Urothelium cell line (cell line): Measurements from ENCODE around the gene PDS5B.
A peak's percentile ranks its signal among the peaks of the same experiment; 100 is the strongest.
"Not testable (repeated sequence)": the region's sequence is repeated elsewhere in the genome, so short reads cannot be mapped to it uniquely, and the experiment has no call there.

Source experiments
- DNase-seq: peaks from one replicate; pipeline ENCODE4 v3.0.0; 2011; ENCODE audit warnings: low spot score, mixed read lengths
- FAIRE-seq: peaks from 2 replicates; lab custom pipeline; 2011; peaks lifted over from hg19 to GRCh38; lab: Jason Lieb, UNC

PDS5B gene

DNA sequence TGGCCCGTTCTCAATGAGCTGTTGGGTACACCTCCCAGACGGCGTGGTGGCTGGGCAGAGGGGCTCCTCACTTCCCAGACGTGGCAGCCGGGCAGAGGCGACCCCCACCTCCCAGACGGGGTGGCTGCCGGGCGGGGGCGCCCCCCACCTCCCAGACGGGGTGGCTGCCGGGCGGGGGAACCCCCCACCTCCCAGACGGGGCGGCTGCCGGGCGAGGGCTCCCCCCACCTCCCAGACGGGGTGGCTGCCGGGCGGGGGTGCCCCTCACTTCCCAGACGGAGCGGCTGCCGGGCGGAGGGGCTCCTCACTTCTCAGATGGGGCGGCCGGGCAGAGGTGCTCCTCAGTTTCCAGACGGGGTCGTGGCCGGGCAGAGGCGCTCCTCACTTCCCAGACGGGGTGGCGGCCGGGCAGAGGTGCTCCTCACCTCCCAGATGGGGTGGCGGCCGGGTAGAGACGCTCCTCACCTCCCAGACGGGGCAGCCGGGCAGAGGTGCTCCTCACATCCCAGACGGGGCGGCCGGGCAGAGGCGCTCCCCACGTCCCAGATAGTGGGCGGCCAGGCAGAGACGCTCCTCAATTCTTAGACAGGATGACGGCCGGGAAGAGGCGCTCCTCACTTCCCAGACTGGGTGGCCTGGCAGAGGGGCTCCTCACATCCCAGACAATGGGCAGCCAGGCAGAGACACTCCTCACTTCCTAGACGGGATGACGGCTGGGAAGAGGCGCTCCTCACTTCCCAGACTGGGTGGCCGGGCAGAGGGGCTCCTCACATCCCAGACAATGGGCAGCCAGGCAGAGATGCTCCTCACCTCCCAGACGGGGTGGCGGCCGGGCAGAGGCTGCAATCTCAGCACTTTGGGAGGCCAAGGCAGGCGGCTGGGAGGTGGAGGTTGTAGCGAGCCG lies 135.1 kb downstream of the PDS5B start:
- DNase-seq, FAIRE-seq: not testable (repeated sequence)

DNA sequence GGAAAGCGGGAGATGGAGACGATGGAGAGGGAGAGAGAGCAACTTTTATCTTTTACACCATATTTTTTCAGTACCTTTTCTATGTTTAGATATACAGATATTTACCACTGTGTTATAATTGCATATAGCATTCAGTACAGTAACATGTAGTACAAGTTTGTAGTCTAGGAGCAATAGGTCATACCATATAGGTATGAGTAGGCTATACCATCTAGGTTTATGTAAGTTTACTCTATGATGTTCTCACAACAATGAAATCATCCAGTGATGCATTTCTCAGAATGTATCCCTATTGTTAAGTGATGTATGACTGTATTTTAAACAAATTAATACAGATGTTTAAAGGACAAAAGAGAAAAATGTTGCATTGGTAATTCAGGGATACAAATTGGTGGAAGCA lies 136.1 kb downstream of the PDS5B start:
- FAIRE-seq (no peak), DNase-seq (no peak)

DNA sequence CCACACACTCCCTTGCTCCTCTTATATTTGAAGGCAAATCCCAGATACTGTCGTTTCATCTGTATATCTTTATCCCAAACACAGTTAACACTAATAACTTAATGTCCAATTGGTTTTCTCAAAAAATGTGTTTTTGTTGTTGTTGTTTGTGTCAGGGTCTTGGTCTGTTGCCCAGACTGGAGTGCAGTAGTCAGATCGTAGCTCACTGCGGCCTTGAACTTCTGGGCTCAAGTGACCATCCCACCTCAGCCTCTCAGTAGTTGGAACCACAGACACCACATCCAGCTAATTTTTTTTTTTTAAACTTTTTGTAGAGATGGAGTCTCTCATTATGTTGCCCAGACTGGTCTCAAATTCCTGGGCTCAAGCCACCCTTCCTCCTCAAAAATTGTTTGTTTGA lies 137.7 kb downstream of the PDS5B start:
- DNase-seq (no peak), FAIRE-seq (no peak)

DNA sequence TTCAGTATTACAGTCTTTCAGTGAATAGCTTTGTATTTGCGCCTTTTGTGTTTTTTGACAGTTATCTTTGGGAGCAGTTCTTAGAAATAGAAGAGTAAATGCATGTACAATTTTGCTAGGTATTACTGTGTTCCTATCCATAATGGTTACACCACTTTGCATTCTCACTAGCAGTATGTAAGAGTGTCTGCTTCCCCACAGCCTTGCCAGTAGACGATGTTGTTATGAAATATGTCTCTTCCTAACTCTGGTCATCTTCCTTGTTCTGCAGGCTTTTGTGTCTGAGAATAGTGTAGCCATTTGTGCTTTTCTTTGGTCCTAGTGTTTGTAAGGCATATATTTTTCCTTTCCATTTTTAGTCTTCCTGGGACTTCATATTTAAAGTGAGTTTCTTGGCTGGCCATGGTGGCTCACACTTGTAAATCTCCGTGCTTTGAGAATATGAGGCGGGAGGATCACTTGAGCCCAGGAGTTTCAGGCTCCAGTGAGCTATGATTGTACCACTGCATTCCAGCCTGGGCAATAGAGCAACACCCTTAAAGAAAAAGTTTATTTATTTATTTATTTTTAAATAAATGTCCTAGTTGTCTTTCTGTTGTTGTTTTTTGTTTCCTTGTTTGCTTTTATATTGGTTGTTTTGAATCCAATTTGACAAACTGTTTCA lies 140.3 kb downstream of the PDS5B start:
- no peak for DNase-seq
- no peak for FAIRE-seq

DNA sequence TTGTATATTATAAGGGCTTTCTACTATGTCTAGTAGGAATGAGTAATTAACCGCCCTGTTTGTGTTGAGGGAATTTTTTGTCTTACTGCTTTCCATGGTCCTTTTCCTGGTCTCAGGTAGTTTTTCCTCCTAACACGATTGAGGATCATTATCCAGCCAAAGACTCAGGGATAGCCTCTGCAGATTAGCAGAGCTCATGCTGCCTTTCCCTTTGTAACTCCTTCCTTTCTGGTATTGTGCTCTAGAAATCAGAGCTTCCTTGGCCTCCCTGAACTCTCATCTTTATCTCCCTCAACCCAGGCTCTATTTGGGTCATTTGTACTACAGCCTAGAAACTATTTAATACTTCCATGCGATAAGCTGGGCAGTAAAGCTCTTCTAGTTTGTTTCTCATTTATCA lies 142.1 kb downstream of the PDS5B start:
- DNase-seq = no peak
- FAIRE-seq = no peak

DNA sequence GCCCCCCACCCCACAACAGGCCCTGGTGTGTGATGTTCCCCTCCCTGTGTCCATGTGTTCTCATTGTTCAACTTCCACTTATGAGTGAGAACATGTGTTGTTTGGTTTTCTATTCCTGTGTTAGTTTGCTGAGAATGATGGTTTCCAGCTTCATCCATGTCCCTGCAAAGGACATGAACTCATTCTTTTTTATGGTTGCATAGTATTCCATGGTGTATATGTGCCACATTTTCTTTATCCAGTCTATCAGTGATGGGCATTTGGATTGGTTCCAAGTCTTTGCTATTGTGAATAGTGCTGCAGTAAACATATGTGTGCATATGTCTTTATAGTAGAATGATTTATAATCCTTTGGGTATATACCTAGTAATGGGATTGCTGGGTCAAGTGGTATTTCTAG lies 142.8 kb downstream of the PDS5B start:
- DNase-seq, FAIRE-seq: not testable (repeated sequence)

DNA sequence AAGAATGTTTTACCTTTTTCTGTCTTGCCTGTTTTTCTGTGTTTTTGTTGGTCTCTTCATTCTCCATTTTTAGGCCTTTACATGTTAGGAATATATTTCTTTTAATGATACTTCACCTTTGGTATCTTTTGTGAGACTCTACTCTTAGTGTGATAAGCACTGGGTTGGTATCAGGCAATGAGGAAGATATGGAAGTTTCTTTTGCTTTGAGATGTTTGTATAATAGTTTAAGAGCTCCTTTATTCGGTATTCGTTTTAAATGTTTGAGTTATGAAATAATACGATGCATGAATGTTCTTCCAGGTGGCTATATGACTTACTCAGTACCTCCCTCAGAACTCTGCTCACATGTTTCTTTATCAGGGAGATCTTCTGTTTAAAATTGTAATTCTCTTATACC lies 144.8 kb downstream of the PDS5B start:
- FAIRE-seq (no peak), DNase-seq (no peak)

DNA sequence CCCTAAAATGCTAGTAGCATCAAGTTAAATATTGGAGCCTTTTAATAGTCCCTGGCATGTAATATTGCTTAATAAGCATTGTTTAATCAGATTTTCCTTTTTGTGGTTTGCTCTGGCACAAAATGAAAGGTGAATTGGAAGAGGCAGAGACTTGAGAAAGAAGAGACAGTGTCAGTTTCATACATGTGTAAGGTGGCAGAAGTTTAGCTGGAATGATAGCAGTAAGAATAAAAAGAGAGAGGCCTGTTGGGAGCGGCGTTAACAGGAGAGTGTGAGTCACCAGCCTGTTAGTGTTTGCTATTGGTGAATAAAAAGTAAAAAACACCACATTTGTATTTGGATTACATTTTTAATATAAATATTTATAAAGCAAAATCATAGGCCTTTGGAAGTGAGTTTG lies 145.3 kb downstream of the PDS5B start:
- FAIRE-seq (no peak), DNase-seq (no peak)

DNA sequence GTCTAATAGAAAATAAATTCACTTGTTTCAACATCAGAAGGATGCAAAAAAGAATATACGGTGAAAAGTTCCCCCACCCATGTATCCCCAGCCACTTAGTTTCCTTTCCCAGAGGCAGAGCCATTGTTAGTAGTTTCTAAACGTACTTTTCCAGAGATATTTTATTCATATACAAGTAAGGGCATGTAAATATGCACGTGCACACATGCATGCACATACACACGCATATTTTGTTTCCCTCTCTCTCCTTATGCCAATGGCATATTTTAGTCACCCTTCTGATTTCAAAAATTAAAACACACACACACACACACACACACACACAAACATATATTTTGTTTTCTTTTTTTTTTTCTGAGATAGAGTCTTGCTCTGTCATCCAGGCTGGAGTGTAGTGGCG lies 147.4 kb downstream of the PDS5B start:
- no peak for FAIRE-seq
- no peak for DNase-seq

DNA sequence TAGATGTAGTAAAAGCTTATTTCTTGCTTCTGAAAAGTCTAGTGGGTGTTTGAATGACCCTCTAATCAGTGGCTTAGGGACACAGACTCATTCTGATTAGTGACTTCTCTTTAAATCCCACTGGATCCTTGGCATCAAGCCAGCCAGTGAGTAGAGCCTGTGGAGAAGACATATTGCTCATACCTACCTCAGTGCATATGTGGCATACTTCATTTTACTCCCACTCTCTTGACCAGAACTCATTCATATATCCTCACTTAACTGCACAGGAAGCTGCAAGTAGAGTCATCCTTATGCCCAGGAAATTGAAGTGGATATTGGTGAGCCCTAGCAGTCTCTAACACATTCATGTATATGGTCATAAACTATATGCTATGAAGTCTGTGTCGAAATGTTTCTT lies 148.3 kb downstream of the PDS5B start:
- DNase-seq (peak; percentile 2), FAIRE-seq (no peak)

DNA sequence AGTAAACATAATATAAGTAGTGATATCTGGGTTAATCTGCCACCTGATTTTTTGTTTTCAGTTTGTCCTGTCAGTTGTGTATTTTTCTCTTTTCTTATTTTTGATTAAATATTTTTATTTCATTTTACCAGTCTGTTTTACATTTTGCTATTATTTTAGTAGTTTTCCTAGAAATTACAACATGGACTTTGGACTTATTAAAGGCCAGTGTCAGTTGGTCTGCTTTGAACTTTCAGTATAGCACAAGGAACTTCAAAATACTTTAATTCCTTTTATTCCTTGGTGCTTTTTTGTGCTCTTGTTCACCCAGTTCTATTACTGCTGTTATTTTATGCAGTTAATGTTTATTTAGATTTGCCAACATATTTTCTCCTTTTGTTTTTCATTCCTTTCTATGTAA lies 149.6 kb downstream of the PDS5B start:
- FAIRE-seq (no peak), DNase-seq (no peak)

DNA sequence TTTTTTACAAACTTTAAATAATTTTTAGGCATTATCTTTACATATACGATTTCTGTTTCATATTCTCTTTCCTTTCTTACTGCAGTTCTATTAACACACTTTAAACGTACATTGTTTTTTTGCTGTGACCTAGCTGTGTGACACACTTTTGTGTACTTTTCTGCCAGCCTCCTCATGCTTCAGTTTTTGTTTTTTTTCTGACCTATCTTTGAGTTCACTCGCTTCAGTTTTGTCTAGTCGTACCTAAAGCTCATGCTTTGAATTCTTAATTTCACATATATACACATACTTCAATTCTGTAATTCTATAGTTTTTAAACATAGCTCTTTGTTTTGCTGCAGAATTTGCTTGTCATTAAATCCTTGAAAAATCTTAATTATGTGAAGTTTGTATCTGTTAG lies 150.4 kb downstream of the PDS5B start:
- no peak for FAIRE-seq
- no peak for DNase-seq

DNA sequence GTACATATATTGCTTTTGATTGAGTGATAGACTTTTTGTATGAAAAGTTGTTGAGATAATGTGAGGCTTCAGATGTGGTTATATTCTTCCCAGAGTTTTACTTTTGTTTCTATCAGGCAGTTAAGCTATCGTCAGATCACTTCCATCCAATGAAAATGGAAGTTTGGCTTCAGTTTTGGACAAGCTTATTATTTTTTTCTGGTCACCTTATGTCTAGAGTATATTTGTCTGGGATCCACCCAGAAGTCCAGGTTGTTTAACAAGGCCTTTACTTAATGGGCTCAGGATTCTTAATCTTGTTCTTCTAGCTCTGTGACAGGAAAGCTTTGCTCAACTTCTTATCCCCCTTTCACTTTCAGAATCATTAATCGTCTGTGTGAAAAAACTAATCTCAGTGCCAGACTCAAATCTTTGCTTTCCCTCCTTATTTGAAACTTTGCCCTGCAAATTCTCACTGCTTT lies 150.9 kb downstream of the PDS5B start:
- no peak for FAIRE-seq

DNA sequence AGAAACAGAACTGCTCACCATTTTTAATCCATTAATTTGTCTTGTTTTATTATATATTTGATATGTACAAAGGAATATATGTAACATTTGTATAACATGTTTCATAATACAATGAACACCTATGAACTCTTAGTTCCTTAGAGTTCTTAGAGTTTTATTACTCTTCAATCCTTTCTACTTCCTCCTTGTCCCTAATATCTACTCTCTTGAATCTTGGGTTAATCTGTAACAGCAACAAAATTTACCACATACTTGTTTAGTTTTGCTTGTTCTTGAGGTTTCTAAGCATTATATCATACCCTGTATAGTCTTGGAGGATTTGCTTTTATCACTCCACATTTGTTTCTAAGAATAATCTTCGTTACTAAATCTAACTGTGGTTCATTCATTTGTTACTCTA lies 151.4 kb downstream of the PDS5B start:
- no peak for FAIRE-seq
- DNase-seq = no peak

More for the DNA sequence above, 150.9 kb downstream of the PDS5B start:
- no peak for DNase-seq

DNA sequence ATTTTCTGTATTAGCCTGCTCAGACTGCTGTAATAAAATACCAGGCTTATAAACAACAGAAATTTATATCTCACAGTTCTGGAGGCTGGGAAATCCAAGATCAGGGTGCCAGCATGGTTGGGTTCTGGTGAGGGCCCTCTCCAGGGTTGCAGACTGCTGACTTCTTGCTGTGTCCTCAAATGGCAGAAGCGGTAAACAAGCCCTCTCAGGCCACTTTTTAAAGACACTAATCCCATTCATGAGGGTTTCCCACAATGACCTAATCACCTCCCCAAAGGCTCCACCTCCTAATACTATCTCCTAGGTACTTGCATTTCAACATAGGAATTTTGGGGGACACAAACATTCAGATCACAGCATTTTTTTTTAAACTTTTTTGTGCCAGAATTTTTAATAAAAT lies 159.3 kb downstream of the PDS5B start:
- no peak for DNase-seq
- no peak for FAIRE-seq

DNA sequence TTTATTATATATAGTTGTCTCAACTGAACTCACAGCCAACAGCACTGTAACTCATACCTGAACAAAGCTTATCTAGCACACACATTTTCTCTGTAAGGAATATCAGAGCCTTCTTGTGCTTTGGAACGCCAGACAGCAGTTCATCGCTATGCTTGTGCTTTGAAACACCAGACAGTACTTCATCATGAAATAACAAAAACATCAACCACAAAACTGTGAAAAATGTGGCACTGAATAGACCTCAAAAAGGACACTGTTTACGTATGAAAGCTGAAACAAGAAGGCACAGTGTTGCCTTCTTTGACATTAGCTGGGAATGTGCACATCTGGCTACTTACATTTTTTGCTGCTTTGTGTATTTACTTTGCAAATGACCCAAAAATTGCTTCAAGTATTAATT lies 160.2 kb downstream of the PDS5B start:
- no peak for DNase-seq
- FAIRE-seq = no peak

DNA sequence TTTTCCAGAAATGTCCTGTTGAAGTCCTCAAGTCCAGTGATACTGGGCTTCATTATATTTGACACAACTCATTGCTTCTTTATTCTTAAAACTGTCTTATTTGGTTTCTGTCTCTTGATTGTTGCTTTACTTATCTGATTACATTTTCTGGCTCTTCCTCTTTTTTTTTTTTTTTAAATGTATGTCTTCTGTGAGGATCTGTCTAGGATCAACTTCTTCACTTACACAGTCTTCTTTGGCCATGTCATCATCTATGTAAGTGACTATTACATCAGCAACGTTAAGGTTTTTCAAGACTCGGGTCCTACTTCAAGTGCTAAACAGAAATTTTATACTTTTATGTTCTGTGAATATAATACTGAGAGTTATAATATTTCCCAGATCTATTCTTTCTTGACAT lies 162.1 kb downstream of the PDS5B start:
- DNase-seq (no peak), FAIRE-seq (no peak)

DNA sequence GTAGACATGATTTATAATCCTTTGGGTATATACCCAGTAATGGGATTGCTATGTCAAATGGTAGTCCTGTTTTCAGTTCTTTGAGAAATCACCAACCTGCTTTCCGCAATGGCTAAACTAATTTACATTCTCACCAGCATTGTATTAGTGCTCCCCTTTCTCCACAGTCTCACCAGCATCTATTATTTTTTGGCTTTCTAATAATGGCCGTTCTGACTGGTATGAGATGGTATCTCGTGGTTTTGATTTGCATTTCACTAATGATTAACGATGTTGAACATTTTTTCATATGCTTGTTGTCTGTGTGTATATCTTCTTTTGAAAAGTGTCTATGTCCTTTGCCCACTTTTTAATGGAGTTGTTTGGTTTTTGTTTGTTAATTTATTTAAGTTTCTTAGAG lies 165.1 kb downstream of the PDS5B start:
- no peak for FAIRE-seq
- no peak for DNase-seq

DNA sequence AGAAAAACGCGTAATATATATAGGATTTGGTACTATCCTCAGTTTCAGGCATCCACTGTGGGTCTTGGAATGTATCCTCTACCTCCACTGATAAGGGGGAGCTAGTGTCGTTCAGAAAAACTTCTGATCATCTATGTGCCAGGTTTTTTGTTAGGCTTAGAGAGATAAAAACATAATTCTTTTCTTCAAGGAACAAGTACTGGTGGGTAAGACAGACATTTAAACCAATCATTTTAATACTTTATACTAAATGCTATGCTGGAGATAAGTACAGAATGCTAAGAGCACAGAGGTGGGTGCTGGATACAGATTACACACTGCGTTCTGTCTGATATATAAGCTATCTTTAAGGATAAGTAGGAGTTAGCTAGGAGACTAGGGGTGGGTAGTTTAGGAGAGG lies 166.1 kb downstream of the PDS5B start:
- FAIRE-seq (no peak), DNase-seq (no peak)

DNA sequence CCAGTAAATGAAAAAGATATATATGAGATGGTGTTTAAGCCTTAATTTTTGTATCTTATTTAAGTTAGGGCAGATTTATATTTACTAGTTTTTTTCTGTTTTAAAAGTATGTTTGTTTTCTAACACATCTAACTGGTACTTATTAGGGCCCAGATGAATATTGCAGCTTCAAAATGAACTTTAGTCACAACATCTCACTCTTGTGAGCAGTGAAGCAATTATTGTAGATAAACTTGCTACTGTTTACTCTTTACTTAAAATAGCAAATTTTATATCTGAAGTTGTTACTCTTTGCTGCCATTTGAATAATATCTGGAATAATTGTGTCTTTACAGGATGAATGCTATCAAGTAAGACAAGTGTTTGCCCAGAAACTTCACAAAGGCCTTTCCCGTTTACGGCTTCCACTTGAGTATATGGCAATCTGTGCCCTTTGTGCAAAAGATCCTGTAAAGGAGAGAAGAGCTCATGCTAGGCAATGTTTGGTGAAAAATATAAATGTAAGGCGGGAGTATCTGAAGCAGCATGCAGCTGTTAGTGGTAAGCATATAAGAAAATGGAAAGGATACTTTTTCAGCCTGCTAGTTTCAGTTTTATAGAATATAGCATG lies 166.8 kb downstream of the PDS5B start:
- no peak for DNase-seq
- FAIRE-seq = no peak

DNA sequence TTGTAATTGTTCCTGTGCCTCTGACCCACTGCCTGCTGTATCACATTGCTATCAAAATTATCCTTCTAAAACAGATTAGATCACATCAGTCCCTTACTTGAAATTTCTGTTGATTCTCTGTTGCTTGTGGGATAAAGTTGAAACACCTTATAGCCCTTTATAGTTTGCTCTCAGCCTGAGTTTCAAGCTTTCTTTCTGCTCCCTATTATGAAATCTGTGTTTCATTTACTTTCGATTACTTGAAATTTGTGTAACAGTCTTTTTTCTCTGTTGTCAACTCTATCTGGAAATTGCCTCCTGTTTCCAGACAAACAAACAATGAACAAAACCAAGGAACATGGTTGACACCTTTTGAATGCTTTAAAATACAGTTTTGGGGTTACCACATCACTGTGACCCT lies 167.9 kb downstream of the PDS5B start:
- FAIRE-seq = no peak
- DNase-seq = no peak

DNA sequence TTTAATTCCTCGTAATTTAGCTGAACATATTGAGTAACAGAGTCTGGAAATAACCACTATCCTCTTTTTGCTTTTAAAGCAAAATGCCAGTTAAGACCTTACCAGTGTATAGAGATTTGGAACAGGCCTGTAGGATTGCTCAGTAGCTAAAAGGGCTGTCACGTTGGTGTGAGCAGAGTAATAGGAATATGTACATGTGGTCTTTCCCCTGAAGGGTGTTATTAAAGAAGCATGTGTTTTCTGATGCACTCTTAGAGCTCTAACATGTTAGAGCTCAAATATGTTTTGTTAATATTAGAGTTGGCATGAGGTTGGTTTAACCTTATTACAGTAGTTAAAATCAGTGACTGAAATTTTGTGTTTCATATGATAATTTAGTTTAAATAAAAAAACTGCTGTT lies 172.9 kb downstream of the PDS5B start:
- no peak for FAIRE-seq
- DNase-seq = no peak
